LNCaP clone FGC (cell line): ENCODE data around the gene ITGAE.

ENCODE experiments used
- DNase-seq: peaks from one replicate; pipeline ENCODE4 v3.0.0-alpha.2; 2011; ENCODE audit warnings: low read depth
- H3K4me3 ChIP-seq: 2 replicates; pipeline ENCODE4 v1.5.1; 2011; ENCODE audit warnings: mild to moderate bottlenecking, low read depth, low read length, control low read depth
- CTCF ChIP-seq: IDR thresholded peaks from 2 replicates; pipeline ENCODE4 v1.5.1; 2012; ENCODE audit warnings: mild to moderate bottlenecking; ENCODE audit not compliant: control insufficient read depth, insufficient read depth; ENCODE audit errors: extremely low read depth

The ITGAE gene

DNA sequence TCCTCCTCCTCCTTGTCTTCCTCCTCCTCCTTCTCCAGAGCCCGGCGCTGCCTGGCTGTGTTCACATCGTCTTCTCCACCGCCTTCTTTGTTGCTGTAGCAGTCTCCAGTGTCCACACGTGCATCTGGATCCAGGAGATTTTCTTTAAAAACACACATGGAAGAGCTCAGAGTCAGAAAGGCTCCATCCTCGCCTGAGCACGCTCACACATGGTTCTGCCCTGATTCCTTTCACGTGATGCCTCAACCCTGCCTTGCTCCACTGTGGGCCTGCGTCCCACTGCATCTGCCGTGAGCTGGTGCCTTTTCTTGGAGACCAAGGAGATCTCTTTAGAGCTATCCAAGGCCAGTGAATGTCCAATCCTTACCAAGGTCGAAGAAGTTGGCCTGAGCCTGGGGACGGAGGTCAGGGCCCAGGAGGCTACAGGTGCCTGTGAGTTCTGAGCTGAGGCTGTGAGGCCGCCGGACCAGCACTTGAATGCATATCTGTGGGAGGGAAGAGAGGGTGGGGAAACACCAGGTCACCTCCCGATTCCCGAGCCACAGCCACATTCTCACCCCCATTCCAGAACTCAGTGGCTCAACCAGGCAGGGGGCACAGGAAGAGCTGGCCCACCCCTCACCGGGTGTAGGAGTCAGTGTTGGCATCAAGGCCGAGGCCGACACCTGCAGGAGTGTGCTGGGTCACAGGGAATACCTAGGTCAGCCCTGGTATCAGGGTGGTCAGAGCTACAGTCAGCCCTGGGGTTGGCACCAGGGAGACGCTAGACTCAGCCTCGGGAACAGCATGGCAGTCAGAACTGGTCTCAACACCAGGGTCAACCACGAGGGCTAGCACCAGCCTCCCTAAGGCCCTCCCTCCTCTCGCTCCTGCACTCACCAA is 39.7 kb downstream of the ITGAE start:
- H3K4me3 ChIP-seq: no peak overlapping the region
- DNase-seq: no peak
- TF ChIP-seq CTCF: no peak

GRCh38 chr17:3759597-3760216 is 41.3 kb downstream of the ITGAE start:
- no peak overlapping the region for H3K4me3 ChIP-seq
- TF ChIP-seq CTCF: no peak
- DNase-seq: no peak

DNA sequence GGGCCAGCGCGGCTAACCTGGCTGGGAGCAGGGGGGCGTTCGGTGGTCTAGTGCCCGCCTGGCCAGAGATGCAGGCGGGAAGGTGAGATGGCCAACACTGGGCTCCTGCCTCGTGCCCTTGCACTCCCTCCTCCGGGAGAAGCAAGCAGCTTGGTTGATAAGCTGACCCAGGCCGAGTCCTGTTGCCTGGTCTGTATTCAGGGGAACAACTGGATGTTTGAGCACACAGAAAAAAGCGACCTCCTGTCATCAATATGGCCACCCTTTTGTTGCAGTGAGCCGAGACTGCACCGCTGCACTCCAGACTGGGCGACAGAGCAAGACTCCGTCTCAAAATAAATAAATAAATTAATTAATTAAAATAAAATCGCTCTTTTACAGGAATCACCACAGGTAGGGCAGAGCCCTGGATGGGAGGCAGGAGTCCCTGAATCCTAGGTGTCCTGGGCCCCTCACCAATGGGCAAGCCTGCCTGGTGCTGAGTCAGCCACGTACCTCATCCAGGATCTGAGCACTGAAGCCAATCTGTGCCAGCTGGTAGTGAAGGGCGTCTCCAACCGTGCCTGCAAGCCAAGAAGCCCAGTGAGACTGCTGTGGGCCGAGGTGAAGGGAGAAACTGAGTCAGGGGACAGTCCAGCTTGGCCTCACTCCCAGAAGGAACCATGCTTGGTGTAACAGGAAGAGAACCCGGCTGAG is 45.5 kb downstream of the ITGAE start:
- TF ChIP-seq CTCF: no peak
- DNase-seq: no peak
- H3K4me3 ChIP-seq: peak overlapping the region; percentile 74

DNA sequence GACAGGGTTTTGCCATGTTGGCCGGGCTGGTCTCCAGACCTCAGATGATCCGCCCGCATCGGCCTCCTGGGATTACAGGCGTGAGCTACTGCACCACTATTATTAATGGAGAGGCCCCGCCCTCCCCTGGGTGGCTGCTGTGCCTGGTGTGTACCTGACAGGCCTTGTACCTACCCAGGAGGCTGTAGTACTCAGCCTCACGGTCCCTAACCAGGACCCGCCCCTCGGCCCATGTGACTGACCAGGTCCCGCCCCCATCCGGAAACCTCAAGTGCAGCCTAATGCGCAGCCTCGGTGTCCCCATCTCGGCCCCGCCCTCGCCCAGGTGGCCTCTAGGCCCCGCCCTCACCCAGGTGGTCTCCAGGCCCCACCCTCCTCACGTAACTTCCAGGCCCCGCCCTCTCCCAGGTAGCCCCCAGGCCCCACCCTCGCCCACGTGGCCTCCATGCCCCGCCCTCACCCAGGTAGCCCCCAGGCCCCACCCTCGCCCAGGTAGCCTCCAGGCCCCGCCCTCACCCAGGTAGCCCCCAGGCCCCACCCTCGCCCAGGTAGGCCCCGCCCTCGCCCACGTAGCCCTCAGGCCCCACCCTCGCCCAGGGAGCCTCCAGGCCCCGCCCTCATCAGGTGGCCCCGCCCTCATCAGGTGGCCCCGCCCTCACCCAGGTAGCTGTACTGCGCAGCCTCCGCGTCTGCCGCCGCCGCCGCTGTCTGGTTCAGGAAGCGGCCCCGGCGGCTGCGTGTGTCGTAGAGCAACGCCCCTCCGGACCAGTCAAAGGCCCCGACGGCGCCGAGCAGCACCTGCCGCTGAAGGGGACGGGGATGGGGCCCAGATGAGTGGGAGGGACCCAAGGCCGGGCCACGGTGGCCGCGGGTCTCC is 46.3 kb downstream of the ITGAE start:
- H3K4me3 ChIP-seq: peak overlapping the region; percentile 74
- no peak for TF ChIP-seq CTCF
- DNase-seq: peak; percentile 97

- peak overlapping the region; percentile 36 for H3K4me3 ChIP-seq
- DNase-seq: no peak
- TF ChIP-seq CTCF: no peak
Observed at GRCh38 chr17:3754066-3754457, 46.9 kb downstream of the ITGAE start.

DNA sequence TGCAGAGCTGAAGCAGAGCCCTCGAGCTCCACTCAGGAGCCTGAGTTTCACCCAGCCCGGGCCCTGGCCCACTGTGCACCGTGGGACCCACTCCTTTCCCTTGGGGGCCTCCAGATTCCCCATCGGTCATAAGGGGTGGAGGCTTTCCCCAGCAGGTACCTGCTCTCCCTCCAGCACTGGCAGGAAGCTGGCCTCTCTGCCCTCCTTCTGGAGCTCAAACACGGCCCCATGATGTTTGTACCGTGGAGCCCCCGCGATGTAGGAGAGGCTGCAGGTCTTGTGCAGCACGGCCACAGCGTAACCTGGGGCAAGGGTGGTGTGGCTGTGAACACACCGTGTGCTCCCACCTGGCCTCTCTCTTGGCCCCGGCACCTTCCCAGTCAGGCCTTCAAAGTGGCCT is 47.4 kb downstream of the ITGAE start:
- no peak overlapping the region for H3K4me3 ChIP-seq
- no peak for DNase-seq
- no peak for TF ChIP-seq CTCF
